Mesothelial cell of epicardium (in vitro differentiated cells): ENCODE data around the gene DPH1. TPM values are rescaled to one million over a fixed set of nuclear protein-coding genes. Genes with fewer than 3 reads are reported as not detected.
A peak's percentile ranks its signal among the peaks of the same experiment; 100 is the strongest.

ENCODE experiments used
- DNase-seq, 2 experiments: peaks; one replicate each; pipeline ENCODE4 v3.0.0; 2021; ENCODE audit warnings: low spot score in 2 of 2; ENCODE audit not compliant: unreplicated experiment in 2 of 2
- H3K27ac Mint-ChIP-seq: 2 replicates; pipeline ENCODE4 v1.8.0; 2021; ENCODE audit warnings: mixed read lengths
- H3K27me3 Mint-ChIP-seq: 2 replicates; pipeline ENCODE4 v1.8.0; 2021; ENCODE audit warnings: low read depth, mixed read lengths
- H3K36me3 Mint-ChIP-seq: 2 replicates; pipeline ENCODE4 v1.8.0; 2021; ENCODE audit warnings: mixed read lengths
- H3K4me1 Mint-ChIP-seq: 2 replicates; pipeline ENCODE4 v1.8.0; 2021; ENCODE audit warnings: mixed read lengths
- H3K4me3 Mint-ChIP-seq: 2 replicates; pipeline ENCODE4 v1.8.0; 2021; ENCODE audit warnings: mild to moderate bottlenecking, moderate library complexity, mixed read lengths
- H3K9me3 Mint-ChIP-seq: 2 replicates; pipeline ENCODE4 v1.8.0; 2021; ENCODE audit warnings: mixed read lengths
- total RNA-seq: library from RNA; stranded (reverse); gene quantifications from 3 replicates; pipeline ENCODE4 v1.2.1, GENCODE V29; 2021
- TF ChIP-seq, protein P1 (sequence below): fragments of 200-600 bp; sonication (generic); IDR thresholded peaks from one replicate; pipeline ENCODE4 v1.5.0; 2021; ENCODE audit warnings: antibody characterized with exemption; ENCODE audit not compliant: unreplicated experiment

DPH1 gene
- total RNA-seq, 1 donor from 2014 or later: 63.8 TPM

DNA sequence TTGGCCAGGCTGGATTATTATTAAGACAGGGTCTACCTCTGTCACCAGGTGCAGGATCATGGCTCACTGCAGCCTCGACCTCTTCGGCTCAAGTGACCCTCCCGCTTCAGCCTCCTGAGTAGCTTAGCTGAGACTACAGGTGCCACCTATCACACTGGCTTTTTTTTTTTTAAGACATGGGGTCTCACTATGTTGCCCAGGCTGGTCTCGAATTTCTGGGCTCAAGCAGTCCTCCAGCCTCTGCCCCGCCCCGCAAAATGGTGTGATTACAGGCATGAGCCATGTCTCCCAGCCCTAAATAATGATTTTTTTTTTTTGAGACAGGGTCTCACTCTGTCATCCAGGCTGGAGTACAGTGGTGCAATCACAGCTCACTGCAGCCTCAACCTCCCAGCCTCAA is 17.6 kb downstream of the DPH1 start:
- H3K4me3 Mint-ChIP-seq: no peak overlapping the region
- H3K36me3 Mint-ChIP-seq: no peaks in the 10 kb centered on the region
- peaks cover 28% of the 10 kb centered on the region for H3K27me3 Mint-ChIP-seq
- no peak for DNase-seq
- H3K9me3 Mint-ChIP-seq: no peaks in the 10 kb centered on the region
- H3K4me1 Mint-ChIP-seq: peaks cover 23% of the 10 kb centered on the region
- TF ChIP-seq, protein P1, sequence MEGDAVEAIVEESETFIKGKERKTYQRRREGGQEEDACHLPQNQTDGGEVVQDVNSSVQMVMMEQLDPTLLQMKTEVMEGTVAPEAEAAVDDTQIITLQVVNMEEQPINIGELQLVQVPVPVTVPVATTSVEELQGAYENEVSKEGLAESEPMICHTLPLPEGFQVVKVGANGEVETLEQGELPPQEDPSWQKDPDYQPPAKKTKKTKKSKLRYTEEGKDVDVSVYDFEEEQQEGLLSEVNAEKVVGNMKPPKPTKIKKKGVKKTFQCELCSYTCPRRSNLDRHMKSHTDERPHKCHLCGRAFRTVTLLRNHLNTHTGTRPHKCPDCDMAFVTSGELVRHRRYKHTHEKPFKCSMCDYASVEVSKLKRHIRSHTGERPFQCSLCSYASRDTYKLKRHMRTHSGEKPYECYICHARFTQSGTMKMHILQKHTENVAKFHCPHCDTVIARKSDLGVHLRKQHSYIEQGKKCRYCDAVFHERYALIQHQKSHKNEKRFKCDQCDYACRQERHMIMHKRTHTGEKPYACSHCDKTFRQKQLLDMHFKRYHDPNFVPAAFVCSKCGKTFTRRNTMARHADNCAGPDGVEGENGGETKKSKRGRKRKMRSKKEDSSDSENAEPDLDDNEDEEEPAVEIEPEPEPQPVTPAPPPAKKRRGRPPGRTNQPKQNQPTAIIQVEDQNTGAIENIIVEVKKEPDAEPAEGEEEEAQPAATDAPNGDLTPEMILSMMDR: no peak
- H3K27ac Mint-ChIP-seq: no peak overlapping the region

DNA sequence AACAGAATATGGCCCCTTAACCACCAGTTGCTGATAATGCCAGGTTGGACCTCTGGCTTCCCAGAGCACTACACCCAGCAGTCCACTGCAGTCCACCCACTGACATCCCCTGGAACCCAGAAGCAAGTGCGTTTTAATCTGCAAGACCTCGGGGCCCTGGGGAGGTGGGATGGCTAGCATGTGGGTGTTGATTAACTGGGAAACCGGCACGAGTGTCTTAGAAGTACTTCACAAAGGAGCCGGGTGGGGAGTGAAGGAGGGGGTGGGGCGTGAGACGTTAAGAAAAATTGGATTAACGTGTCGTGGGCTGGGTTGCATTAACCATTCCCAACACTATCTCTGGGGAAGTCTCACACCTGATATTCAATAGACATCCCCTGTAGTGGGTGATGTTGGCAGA is 18.9 kb downstream of the DPH1 start:
- peaks cover 18% of the 10 kb centered on the region for H3K4me1 Mint-ChIP-seq
- H3K27me3 Mint-ChIP-seq: peaks cover 35% of the 10 kb centered on the region
- no peaks in the 10 kb centered on the region for H3K36me3 Mint-ChIP-seq
- H3K9me3 Mint-ChIP-seq: no peaks in the 10 kb centered on the region
- H3K4me3 Mint-ChIP-seq: peak overlapping the region; percentile 69
- DNase-seq: no peak
- H3K27ac Mint-ChIP-seq: no peak overlapping the region
- TF ChIP-seq, protein P1: no peak

DNA sequence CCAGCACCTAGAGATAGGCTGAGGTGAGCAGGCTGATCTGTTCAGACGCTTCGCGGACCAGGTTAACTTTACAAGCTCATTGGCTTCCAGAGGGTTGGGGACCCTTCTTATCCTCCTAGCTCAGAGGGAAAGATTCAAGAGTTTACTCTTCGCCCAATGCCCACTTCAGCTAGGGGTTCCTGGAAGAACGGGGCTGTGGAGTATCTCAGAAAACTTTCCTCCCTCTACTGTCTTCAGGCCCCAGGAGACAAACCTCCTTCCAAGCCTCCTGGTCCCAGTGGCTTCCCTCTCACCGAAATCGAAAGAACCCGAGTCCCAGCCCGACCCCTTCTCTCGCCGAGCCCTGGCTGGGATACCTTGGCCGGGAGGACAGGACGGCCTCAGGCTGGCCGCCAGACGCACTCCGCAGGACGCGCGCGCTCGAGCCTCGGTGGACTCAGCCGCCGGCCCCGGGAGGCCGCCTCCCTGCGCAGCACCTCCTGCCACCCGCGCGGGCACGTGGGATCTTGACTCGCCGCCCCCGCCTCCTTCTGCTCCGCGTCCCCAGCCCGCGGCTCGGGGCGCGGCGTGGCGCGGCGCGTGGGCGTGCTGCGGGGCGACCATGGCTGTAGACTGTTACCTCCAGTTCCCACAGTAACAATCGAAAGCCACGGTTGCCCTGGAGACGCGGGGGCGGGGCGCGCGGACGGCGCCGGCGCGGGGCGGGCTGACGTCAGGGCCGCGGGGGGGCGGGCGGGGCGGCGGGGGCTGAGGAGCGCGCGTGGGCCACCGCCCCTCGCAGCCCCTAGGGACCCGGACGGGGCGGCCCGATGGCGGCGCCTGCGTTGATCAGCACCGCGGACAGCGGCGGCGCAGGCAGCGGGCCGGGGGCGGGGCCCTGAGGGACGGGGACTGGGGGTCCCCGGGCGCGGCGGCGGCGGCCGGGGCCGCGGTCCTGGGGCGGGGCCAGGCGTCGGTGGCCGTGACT is 19.7 kb downstream of the DPH1 start:
- Mint-ChIP-seq H3K4me3 (peak overlapping the region; percentile 69), H3K36me3 (no peaks in the 10 kb centered on the region), H3K4me1 (peaks cover 20% of the 10 kb centered on the region), H3K27me3 (peaks cover 35% of the 10 kb centered on the region), H3K27ac (peak overlapping the region; percentile 59), H3K9me3 (no peaks in the 10 kb centered on the region)
- DNase-seq: peak; percentile 85 to 93
- TF ChIP-seq, protein P1: no peak

DNA sequence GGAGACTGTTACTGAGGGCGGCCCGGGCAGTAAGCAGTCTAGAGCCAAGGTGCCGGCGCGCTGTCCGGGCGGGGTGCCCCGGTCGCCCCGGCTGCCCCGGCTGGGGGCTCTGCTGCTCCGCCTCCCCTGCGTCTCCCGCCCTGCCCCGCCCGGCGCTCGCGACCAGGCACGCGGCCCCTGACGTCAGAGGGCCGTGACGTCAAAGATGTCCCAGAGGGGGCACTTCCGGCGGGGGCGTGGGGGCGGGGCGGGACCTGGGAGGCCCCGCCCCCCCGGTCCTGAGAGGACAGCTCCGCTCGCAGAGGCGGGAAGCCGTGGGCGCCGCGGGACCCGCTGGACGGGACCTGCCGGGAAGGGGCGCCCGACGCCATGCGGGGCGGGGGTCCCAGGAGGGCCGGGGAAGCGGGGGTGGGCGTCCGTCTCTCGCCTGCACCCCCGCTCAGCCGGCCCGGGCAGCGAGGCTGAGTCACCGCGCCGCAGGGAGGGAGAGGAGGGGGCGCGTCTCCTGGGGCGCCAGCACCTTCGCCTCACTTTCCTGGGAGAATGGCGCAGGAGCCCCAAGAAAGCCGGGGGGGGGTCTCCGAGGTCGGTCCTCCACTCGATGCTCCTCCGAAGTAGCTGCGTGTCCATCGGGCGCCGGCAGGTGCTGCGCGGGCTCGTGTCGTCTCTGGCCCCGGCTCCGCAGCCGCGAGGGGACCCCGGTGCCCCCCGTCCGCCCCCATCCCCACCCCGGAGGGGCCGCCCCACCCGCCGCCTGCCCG is 20.5 kb downstream of the DPH1 start:
- Mint-ChIP-seq H3K27ac (no peak overlapping the region), H3K4me1 (peaks cover 21% of the 10 kb centered on the region), H3K4me3 (no peak overlapping the region), H3K36me3 (no peaks in the 10 kb centered on the region), H3K27me3 (peaks cover 35% of the 10 kb centered on the region), H3K9me3 (no peaks in the 10 kb centered on the region)
- TF ChIP-seq, protein P1: peak; percentile 13
- DNase-seq: peak; percentile 70 to 76

DNA sequence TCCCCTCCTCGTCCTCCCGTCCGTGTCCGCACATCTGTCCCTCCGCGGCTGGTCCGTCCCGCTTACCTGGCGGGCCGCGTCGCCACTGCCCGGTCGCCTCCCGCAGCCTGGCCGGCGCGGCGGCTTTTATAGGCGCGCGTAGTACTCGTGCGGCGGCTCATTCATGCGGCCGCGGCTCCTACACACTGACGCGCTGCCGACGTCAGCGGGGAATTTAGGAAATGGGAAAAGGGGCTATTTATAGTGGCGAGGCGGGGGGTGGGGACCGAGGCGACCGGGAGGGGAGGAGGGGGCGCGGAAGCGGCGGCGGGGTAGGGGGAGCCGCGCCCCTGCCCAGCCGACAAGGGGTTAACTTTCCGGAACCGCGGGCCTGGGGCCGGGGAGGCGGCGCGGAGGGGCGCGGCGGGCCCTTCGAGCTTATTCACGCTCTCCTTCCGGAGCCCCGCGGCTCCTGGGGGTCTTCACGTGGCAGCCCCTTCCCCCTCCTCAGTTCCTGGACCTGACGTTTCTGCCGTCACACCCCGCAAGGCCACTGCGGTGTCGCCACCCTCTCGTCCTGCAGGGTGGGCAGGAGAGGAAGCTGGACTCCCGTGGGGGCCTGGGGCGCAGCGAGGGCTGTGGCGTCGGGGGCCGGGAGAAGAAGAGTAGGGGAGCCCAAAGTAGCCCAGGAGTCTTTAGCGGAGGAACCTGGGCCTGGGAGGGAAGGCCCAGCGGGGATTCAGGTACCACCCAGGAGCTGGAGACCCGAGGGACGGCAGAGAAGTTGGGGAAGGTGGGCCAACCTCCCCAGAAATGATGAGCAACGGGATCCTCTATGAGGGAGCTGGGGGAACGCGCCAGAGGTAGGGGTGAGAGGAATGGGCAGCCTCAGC is 21.3 kb downstream of the DPH1 start:
- H3K4me1 Mint-ChIP-seq: peaks cover 21% of the 10 kb centered on the region
- H3K36me3 Mint-ChIP-seq: no peaks in the 10 kb centered on the region
- H3K9me3 Mint-ChIP-seq: no peaks in the 10 kb centered on the region
- peak overlapping the region; percentile 16 for H3K27ac Mint-ChIP-seq
- TF ChIP-seq, protein P1: no peak
- H3K4me3 Mint-ChIP-seq: peak overlapping the region; percentile 51
- H3K27me3 Mint-ChIP-seq: peaks cover 35% of the 10 kb centered on the region
- DNase-seq: no peak
